IPS-15b (cell line): ENCODE measurements around the gene DEAF1.

ENCODE experiments used
- H3K27me3 ChIP-seq: one replicate; pipeline ENCODE4 v1.6.1; 2013; ENCODE audit warnings: low read length; ENCODE audit not compliant: control insufficient read depth, insufficient read depth
- H3K36me3 ChIP-seq: one replicate; pipeline ENCODE4 v1.6.1; 2013; ENCODE audit warnings: low read length; ENCODE audit not compliant: control insufficient read depth, insufficient read depth
- H3K4me1 ChIP-seq: one replicate; pipeline ENCODE4 v1.6.1; 2013; ENCODE audit warnings: mild to moderate bottlenecking, low read length; ENCODE audit not compliant: control insufficient read depth, insufficient read depth
- H3K4me3 ChIP-seq: one replicate; pipeline ENCODE4 v1.5.1; 2013; ENCODE audit warnings: low read depth, low read length
- H3K9ac ChIP-seq: one replicate; pipeline ENCODE4 v1.6.1; 2013; ENCODE audit warnings: low read depth, mild to moderate bottlenecking, low read length
- H3K9me3 ChIP-seq: one replicate; pipeline ENCODE4 v1.6.1; 2013; ENCODE audit warnings: mild to moderate bottlenecking, low read length; ENCODE audit not compliant: control insufficient read depth, insufficient read depth

The DEAF1 gene

DNA sequence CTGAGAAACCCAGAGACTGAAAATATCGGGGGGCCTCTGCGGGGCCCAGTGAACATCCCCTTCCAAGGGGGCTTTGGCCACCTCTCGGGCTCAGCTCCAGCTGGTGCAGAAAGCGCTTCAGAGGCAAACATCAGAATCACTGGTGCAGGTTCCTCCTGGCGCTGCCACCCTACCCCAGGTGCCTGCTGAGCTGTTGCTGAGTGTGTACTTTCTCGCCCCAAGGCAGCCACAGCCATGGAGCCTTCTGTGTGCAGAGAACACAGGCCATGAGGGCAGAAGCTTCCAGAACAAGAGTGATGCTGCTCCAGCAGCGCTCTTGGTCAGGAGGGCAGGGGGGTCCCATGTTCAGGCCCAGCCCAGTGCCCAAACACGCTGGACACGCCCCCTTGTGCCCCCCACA lies 51.7 kb downstream of the DEAF1 start:
- no peaks in the 10 kb centered on the region for H3K4me1 ChIP-seq
- no peaks in the 10 kb centered on the region for H3K27me3 ChIP-seq
- no peak overlapping the region for H3K9ac ChIP-seq
- no peak overlapping the region for H3K4me3 ChIP-seq
- H3K36me3 ChIP-seq, result peaks cover 13% of the 10 kb centered on the region
- no peaks in the 10 kb centered on the region for H3K9me3 ChIP-seq

GRCh38 chr11:641806-642370 lies 53.1 kb downstream of the DEAF1 start:
- no peak overlapping the region for H3K4me3 ChIP-seq
- H3K9ac ChIP-seq, result no peak overlapping the region
- H3K4me1 ChIP-seq, result peaks cover 3% of the 10 kb centered on the region
- H3K9me3 ChIP-seq, result no peaks in the 10 kb centered on the region
- peaks cover 13% of the 10 kb centered on the region for H3K36me3 ChIP-seq
- peaks cover 11% of the 10 kb centered on the region for H3K27me3 ChIP-seq

GRCh38 chr11:640021-640706 lies 54.9 kb downstream of the DEAF1 start:
- Histone ChIP-seq H3K27me3 (peaks cover 16% of the 10 kb centered on the region), H3K4me3 (peak overlapping the region; percentile 8), H3K9ac (no peak overlapping the region), H3K9me3 (no peaks in the 10 kb centered on the region), H3K4me1 (peaks cover 3% of the 10 kb centered on the region), H3K36me3 (peaks cover 13% of the 10 kb centered on the region)

DNA sequence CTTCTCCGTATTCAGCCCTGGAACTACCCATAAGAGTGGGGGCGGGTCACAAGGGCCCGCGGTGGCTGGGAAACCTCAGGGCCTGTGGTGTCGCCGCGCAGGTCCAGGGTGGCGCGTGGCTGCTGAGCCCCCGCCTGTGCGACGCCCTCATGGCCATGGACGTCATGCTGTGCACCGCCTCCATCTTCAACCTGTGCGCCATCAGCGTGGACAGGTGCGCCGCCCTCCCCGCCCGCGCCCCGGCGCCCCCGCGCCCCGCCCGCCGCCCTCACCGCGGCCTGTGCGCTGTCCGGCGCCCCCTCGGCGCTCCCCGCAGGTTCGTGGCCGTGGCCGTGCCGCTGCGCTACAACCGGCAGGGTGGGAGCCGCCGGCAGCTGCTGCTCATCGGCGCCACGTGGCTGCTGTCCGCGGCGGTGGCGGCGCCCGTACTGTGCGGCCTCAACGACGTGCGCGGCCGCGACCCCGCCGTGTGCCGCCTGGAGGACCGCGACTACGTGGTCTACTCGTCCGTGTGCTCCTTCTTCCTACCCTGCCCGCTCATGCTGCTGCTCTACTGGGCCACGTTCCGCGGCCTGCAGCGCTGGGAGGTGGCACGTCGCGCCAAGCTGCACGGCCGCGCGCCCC lies 55.6 kb downstream of the DEAF1 start:
- H3K9ac ChIP-seq, result peak overlapping the region; percentile 73
- peak overlapping the region; percentile 61 for H3K4me3 ChIP-seq
- H3K36me3 ChIP-seq, result peaks cover 13% of the 10 kb centered on the region
- H3K9me3 ChIP-seq, result no peaks in the 10 kb centered on the region
- peaks cover 3% of the 10 kb centered on the region for H3K4me1 ChIP-seq
- H3K27me3 ChIP-seq, result peaks cover 16% of the 10 kb centered on the region

DNA sequence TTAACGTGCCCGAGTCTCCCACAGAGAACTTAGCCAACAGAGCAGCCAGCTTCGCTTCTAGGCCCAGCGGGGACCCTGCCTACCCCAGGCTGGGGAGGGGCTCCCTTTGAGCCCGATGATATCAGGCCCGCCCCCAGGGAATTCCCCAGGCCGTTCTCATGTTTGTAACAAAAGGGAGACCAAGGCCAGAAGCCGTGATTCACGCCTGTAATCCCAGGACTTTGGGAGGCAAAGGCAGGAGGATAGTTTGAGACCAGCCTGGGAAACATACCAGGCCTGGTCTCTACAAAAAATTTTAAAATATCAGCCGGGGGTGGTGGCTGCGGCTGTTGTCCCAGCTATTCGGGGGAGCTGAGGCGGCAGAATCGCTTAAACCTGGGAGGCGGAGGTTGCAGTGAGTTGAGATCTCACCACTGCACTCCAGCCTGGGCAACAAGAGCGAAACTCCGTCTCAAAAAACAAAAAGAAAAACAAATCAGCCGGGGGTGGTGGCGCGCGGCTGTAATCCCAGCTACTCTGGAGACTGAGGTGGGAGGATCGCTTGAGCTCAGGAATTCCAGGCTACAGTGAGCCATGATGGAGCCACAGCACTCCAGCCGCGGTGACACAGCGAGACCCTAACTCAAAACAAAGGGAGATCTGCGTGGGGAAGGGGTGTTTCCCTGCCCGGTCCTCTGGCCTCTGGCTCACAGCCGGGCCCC lies 56.2 kb downstream of the DEAF1 start:
- peaks cover 16% of the 10 kb centered on the region for H3K27me3 ChIP-seq
- peaks cover 13% of the 10 kb centered on the region for H3K36me3 ChIP-seq
- H3K4me3 ChIP-seq, result peak overlapping the region; percentile 61
- H3K4me1 ChIP-seq, result peaks cover 3% of the 10 kb centered on the region
- H3K9me3 ChIP-seq, result no peaks in the 10 kb centered on the region
- H3K9ac ChIP-seq, result peak overlapping the region; percentile 73

DNA sequence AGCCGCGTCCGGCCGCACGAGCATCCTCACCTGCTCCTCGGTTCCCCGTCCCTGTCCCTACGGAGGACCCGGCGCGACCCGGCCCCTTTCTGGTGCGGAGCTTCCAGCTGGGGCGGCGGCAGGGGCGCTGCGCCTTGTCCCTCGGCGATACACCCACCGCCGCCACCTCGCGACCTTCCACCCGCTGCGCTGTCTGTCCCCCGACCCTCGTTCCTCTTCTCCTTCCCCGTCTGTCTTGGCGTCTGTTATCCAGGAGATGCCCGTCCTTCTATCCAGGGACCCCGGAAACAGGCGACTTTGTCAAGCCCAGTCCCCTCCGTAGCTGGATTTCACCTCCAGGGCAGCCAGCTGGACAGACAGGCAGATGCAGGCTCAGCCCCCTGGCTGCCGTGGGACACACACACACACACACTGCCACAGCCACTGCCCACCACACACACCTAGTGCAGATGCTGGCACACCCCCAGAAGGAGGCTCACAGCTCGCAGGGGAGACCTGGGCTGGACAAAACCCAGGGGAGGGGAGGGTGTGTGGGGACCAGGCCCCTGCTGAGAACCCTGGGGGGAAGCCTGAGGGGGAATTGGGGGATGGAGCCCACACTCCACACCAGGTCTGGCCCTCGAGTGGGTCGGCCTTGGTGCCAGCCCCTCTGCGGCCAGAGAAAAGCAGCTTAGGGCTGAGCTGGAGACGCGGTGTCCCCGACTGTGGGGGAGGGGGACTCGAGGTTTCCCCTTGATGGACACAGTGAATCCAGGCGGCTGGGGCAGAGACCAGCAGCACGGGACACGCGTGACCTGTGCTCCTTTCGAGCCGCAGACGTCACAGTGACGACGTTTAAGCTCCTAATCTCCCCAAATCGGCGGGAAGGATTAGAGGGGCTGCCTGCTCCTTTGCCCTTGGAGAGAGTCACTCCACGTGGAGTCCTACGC lies 57.2 kb downstream of the DEAF1 start:
- Histone ChIP-seq H3K4me1 (peaks cover 3% of the 10 kb centered on the region), H3K9ac (no peak overlapping the region), H3K27me3 (peaks cover 16% of the 10 kb centered on the region)

DNA sequence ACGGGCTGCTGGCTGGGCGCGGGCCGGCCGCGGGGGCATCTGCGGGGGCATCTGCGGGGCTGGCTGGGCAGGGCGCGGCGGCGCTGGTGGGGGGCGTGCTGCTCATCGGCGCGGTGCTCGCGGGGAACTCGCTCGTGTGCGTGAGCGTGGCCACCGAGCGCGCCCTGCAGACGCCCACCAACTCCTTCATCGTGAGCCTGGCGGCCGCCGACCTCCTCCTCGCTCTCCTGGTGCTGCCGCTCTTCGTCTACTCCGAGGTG lies 57.8 kb downstream of the DEAF1 start:
- Histone ChIP-seq H3K9ac (no peak overlapping the region), H3K4me3 (peak overlapping the region; percentile 61), H3K9me3 (no peaks in the 10 kb centered on the region), H3K36me3 (peaks cover 6% of the 10 kb centered on the region), H3K27me3 (peaks cover 16% of the 10 kb centered on the region), H3K4me1 (peaks cover 3% of the 10 kb centered on the region)

More for the DNA sequence above, 57.2 kb downstream of the DEAF1 start:
- Histone ChIP-seq H3K9me3 (no peaks in the 10 kb centered on the region), H3K36me3 (peaks cover 10% of the 10 kb centered on the region), H3K4me3 (peak overlapping the region; percentile 61)

DNA sequence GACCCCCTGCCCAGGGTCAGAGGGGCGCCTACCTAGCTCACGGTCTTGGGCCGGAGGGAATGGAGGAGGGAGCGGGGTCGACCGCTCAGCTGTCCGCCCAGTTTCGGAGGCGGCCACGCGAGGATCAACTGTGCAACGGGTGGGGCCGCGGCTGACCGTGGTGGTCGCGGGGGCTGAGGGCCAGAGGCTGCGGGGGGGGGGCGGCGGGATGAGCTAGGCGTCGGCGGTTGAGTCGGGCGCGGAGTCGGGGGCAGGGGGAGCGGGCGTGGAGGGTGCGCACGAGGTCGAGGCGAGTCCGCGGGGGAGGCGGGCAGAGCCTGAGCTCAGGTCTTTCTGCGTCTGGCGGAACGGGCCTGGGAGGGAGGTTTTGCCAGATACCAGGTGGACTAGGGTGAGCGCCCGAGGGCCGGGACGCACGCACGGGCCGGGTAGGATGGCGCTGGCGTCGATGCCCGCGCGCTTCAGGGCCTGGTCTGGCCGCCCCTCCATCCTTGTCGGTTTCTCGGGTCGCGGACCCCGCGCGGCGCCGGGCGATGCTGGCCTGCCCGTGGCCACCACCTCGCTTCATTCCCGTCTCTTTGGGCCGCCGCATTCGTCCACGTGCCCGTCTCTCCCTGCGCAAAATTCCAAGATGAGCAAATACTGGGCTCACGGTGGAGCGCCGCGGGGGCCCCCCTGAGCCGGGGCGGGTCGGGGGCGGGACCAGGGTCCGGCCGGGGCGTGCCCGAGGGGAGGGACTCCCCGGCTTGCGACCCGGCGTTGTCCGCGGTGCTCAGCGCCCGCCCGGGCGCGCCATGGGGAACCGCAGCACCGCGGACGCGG lies 58.3 kb downstream of the DEAF1 start, which contains the start of gene DRD4:
TSS of gene DRD4 (plus strand) at position 759 of the 822 bp plus-strand sequence. CDS start at position 795, 36 bp downstream.
- H3K4me1 ChIP-seq, result peaks cover 3% of the 10 kb centered on the region
- no peak within 1 kb of the TSS for H3K9ac ChIP-seq
- peaks cover 3% of the 10 kb centered on the region for H3K36me3 ChIP-seq
- H3K9me3 ChIP-seq, result no peaks in the 10 kb centered on the region
- peak within 1 kb of the TSS; percentile 61 for H3K4me3 ChIP-seq
- peaks cover 16% of the 10 kb centered on the region for H3K27me3 ChIP-seq

GRCh38 chr11:635945-636510 lies 59.0 kb downstream of the DEAF1 start:
- Histone ChIP-seq H3K36me3 (no peaks in the 10 kb centered on the region), H3K4me1 (peaks cover 3% of the 10 kb centered on the region), H3K9me3 (no peaks in the 10 kb centered on the region), H3K27me3 (peaks cover 16% of the 10 kb centered on the region), H3K4me3 (peak overlapping the region; percentile 61), H3K9ac (no peak overlapping the region)

- no peak overlapping the region for H3K4me3 ChIP-seq
- H3K36me3 ChIP-seq, result no peaks in the 10 kb centered on the region
- H3K9ac ChIP-seq, result no peak overlapping the region
- no peaks in the 10 kb centered on the region for H3K27me3 ChIP-seq
- H3K4me1 ChIP-seq, result no peaks in the 10 kb centered on the region
- no peaks in the 10 kb centered on the region for H3K9me3 ChIP-seq
Observed at GRCh38 chr11:630871-631270, 64.2 kb downstream of the DEAF1 start.
